Stimulated activated CD4-positive, alpha-beta T cell treated with anti-CD3 and anti-CD28 coated beads, Interleukin-4, amount 100 ng/mL, for 24 hours (primary cell): ENCODE data around the gene SIAH1.
A peak's percentile ranks its signal among the peaks of the same experiment; 100 is the strongest.
"Not testable (repeated sequence)": the region's sequence is repeated elsewhere in the genome, so short reads cannot be mapped to it uniquely, and the experiment has no call there.

ENCODE experiments used
- DNase-seq: peaks from one replicate; pipeline ENCODE4 v3.0.0-alpha.2; 2020

SIAH1 gene

DNA sequence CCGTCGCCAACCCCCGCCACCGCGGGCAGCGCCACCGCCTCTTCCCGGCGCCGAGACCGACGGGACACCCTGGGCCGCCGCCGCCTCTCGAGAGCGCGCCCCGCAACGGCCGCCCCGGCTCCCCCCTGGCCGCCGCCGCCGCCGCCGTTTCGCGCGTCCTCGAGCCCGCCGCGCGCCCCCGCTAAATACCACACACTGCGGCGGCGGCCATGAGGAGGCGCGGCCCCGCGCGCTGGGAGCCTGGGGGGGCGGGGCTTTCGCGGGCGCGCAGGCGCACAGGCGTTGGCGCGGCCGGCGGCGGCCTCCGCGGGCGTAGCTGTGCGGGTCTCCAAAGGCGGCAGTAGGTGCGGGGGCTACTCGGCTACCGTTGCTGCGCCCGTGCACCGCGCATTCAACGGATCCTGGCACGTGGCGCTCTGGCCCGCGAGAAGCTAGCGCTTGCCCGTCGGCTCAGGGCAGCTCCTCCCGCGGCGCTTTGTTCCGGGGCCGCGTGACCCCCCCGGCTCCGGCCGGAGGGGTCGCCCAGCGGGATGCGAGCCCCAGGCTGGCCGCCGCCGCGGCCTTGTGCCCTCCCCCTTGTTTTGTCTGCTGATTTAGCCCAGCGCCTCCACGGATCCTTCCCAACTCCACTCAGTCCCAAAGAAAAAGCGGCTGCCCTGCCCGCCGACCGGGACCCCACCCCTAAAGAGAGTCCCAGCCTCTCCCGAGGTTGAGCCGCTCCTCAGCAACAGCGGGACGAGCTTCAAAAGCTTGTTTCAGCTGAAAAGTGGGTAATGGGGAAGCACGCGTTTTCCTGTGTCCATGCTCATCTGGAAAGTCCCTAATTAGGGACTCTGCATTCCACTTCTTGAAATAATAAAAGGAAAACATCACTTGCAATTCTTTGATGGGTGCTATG lies at the start of gene SIAH1:
SIAH1 (minus strand) TSS at position 161 of the 898 bp plus-strand sequence. CDS start 22,985 bp downstream, outside the sequence.
- DNase-seq, result peak; percentile 85

DNA sequence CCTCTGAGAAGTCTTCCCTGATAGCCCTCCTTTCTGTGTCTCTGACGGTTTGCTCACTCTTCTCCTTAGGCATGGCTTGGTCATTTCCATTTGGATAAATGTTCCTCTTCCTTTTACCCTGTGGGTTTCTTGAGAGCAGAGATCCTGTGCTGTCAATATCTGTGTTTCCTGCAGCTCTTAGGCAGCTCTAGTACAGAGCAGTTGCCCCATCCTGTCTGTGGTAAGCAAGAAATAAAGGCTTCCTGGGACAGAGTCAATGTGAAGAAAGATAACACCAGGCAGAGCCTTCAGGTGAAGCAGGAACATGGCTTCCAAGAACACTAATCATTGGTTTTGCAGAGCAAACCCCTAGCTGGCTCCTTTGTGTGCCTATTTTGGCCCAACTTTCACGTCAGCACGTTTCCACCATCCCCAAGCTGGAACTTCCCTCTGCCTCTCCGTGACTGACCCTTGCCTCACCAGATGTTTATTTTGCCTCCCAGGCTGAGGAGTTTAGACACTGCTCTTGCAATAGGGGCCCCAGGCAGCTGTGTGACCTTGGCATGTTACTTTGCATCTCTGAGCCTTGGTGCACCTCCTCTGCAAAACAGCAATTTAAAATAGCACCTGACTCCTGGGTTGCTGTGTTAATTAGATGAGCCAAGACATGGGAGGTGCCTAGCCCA lies 49.6 kb upstream of the SIAH1 start:
- no peak for DNase-seq

GRCh38 chr16:48433850-48434530 lies 48.8 kb upstream of the SIAH1 start:
- DNase-seq, result no peak

- DNase-seq, result no peak
These were observed 48.1 kb upstream of the SIAH1 start for GRCh38 chr16:48433116-48433849.

DNA sequence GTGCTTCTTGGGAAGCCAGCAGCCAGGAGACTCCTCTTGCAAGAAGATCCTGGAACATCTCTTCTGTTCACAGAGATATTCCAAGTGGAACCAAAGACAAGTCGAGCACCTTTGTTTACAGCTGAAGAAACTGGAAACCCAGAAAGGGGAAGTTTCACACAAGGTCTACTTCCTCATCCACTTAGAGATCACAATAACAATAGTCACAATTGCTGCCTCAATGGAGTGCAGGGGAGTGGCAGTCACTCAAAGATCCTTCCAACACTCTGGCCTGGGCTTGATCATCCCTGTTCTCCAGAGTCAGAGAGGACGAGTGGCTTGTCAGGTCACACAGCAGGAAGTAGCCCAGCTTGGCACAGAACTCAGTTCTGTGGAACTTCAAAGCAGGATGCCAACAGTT lies 46.9 kb upstream of the SIAH1 start:
- DNase-seq, result no peak

DNA sequence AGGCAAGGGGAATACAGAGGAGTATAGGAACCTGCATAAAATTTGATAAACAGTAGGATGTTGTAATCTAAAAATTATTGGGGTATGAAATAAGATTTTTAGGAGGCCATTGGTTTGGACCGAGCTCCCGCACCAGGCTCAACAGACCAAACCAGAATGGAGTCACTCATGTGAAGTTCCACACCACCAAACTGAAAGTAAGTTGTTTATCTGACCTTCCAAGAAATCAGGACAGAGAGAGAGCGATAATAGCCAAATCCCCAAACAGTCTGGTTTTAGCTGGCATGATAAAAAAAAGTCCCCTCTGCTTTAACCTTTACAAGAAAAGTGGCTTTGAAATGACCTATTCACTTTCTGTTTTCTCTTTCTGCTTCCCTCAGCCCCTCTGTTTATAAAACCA lies 45.7 kb upstream of the SIAH1 start:
- DNase-seq, result no peak

DNA sequence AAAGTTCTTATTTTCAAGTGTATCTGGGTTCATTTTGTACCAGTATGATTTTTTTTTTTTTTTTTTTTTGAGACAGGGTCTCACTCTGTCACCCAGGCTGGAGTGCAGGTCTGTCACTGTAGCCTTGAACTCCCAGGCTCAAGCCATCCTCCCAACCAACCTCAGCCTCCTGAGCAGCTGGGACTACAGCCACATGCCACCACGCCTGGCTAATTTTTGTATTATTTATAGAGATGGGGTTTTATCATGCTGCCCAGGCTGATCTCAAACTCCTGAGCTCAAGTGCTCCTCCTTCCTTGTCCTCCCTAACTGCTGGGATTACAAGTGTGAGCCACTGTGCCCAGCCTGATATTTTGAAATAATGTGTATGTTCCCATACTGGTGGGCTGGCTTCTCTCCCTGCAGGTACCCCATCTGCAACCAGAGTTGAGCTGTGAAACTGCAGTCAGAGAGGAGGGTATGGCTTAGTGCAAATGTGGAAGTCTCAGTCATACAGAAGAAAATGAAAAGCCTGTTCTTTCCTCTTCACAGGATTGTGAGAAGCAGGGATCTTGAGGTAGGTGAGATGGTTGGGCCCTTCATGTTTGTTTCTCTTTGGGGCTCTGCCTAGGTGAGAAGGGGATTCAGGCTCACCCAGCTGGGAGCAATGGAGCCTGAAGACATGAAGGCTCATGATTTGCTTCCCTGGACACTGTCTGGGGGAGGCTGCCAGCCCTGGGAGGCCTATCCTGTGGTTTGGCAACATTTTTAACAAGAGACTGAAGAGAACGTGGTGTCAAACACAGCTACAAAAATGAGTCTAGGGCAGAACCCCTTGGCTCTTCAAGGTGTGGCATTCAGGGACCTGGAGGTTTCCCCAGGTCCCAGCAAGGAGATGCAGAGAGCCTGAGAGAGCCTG lies 41.3 kb upstream of the SIAH1 start:
- DNase-seq, result no peak

DNA sequence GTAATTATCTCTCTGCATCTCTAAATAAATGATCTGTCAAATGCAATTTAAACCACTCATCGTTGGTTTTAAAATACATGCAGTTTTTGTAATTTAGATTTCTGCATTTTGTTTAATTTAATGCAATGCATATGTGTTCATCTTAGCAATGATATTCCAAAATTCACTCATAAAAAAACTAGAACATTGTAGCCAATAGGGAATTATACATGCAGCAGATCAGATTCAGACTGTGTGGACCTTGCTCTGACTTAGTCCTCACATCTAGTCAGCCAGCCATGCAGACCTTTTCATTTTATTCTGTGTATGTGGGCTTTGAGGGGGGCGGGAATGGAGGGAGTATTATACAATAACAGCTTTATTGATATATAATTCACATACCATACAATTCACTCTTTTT lies 37.3 kb upstream of the SIAH1 start:
- no peak for DNase-seq

DNA sequence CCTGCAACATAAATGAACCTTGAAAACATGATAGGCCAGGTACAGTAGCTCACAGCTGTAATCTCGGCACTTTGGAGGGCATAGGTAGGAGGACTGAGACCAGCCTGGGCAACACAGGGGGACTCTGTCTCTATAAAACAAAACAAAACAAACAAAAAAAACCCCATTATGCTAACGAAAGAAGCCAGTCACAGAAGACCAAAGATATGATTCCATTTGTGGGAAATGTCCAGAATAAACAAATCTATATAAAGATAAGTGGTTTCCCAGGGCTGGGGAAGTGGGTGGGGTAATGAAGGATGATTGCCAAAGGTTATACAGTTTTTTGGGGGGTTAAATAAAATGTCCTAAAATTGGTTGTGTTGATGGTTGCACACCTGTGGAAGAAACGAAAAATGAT lies 36.5 kb upstream of the SIAH1 start:
- DNase-seq, result no peak

GRCh38 chr16:48420437-48420836 lies 35.2 kb upstream of the SIAH1 start:
- DNase-seq, result no peak

DNA sequence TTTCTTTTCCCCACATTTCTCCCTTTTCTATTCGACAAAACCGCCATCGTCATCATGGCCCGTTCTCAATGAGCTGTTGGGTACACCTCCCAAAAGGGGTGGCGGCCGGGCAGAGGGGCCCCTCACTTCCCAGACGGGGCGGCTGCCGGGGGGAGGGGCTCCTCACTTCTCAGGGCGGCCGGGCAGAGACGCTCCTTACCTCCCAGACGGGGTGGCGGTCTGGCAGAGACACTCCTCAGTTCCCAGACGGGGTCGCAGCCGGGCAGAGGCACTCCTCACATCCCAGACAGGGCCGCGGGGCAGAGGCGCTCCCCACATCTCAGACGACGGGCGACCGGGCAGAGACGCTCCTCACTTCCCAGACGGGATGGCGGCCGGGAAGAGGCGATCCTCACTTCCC lies 31.4 kb upstream of the SIAH1 start:
- DNase-seq, result not testable (repeated sequence)

DNA sequence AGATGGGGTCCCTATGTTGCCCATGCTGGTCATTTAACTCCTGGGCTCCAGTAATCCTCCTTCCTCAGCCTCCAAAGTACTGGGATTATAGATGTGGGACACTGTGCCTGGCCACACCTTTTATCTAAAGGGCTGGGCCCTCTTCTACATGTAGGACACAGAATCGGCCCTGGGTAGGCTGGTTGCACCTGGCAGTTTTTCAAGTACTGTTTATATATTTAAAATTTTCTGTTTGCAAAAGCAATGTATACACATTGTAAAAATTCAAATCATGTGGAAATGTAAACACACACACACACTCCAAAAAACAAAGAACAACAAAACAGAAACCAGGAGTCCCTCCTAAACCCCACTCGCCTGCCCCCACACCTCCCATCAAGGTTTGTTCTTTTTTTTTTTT lies 28.1 kb upstream of the SIAH1 start:
- no peak for DNase-seq

- no peak for DNase-seq
These were observed 24.8 kb upstream of the SIAH1 start for GRCh38 chr16:48409839-48410632.

- no peak for DNase-seq
These were observed 23.5 kb upstream of the SIAH1 start for GRCh38 chr16:48408688-48409087.

GRCh38 chr16:48405907-48406306 lies 20.7 kb upstream of the SIAH1 start:
- no peak for DNase-seq

- no peak for DNase-seq
These were observed 19.9 kb upstream of the SIAH1 start for GRCh38 chr16:48405153-48405552.

DNA sequence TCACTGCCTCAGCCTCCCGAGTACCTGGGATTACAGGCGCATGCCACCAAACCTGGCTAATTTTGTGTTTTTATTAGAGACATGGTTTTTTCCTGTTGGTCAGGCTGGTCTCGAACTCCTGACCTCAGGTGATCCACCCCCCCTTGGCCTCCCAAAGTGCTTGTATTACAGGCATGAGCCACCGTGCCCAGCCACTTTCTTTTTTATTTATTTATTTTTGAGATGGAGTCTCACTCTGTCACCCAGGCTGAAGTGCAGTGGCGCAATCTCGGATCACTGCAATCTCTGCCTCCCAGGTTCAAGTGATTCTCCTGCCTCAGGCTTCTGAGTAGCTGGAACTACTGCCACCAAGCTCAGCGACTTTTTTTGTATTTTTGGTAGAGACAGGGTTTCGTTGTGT lies 17.3 kb upstream of the SIAH1 start:
- DNase-seq, result not testable (repeated sequence)

DNA sequence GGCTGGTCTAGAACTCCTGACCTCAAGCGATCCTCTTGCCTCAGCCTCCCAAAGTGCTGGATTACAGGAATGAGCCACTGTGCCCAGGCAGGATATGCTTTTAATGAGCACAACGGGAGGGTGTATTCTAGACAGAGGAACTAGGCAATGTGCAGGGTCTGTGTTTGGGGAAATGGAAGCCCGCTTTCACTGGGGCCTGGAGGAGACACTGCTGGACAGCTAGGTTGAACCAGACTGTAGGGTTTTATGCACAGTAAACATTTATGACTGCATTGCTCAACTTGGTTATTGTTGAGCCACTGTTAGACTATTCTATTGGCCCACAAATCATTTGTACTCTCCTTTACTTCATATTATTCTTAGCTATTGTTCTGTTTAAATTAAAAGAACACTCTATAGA lies 10.2 kb upstream of the SIAH1 start:
- no peak for DNase-seq

DNA sequence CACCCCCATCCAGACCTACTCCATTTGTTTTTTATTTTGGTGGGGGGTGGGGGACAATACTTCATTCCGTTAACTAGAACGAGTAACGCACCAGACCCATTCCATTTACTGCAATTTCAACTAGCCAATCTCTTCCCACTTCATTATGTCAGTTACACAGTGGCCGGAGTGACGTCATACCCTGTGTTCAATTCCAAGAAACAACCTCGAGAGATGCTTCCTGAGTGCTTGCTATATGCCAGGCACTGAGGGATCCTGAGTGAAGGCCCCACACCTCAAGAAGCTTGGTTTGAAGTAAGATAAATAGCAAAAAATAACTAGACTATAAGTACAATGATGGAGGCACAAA lies 9.1 kb upstream of the SIAH1 start:
- DNase-seq, result no peak

DNA sequence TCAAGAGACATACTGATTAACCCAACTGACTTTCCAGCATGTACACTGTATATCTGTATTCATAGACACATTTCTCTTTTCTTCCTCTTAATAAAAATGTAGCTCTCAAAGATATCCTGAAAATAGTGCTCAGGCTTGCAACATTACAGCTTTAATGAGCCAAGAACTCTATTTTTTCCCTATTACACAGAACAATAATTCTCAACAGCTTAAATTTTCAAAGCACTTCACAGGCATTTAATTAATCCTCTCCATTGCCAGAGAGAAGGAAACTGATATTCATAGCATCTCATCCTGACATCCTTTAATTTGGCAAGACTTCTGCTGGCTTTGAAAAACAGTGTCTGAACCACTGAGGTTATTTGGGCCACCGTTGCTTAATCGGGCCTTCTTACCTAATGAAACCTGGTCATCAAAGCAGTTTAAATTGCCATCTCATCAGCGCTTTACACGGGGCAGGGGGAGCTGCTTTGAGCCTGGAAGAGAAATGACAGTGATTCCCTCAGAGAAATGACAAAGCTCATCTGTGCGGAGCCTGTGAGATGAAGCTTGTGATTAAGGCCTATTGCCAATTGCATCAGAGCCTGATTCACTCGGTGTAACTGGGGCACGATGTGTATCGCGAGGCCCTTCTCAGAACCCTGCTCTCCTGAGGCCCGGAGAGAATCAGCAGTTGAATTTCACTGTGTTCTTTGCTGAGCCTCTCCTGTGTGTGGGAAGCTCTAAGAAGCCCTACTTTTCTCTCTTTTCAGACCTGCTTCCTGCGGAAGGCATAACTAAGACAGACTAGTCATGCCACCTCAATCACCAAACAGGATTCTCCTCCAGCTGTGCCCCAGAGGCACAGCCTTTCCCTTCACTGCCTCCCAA lies 8.5 kb upstream of the SIAH1 start:
- no peak for DNase-seq
